Heart left ventricle (tissue), 13 donors: ENCODE measurements around the gene TRAPPC1.

Experiments
- CTCF ChIP-seq, 12 donors: fragments of 200-600 bp; sonication (generic) in 4 of 12; IDR thresholded peaks; one replicate each; pipeline versions ENCODE4 v1.5.0 to v1.8.0; 2018 to 2022; ENCODE audit warnings: antibody characterized with exemption in 12 of 12, mild to moderate bottlenecking in 5 of 12
- POLR2A ChIP-seq, 2 donors: fragments of 450-650 bp; IDR thresholded peaks; one replicate each; pipeline ENCODE4 v1.6.1; 2017; ENCODE audit warnings: antibody characterized with exemption in 2 of 2, mild to moderate bottlenecking in 2 of 2, moderate library complexity in 2 of 2
- donor health status: ischemic (EF 13 %, LVEDD 7.1; RV severe dilation, severe dysfunction).
- donor health status: DM: no; HTN: yes; CAD: no.
- donor health status: DM: no; HTN: no; CAD: no.
- donor health status: ischemic (EF 25% LVEDD 6.9; RV normal size, moderate dysfunction).
- donor health status: ischemic (EF 25% LVEDD 5.7; RV mildly dilated, moderate dysfunction).
- donor health status: ischemic (EF 35%, LVEDD 5.7; RV mildly dilated, moderate dysfunction).
- donor health status: nonischemic (EF 11% LVEDD 7.7; RV severe dilation, severe dysfunction).
- donor health status: DM: yes; HTN: yes; CAD: no.
- donor health status: PGD.
- donor health status: ischemic (EF 29% LVEDD 5.4; RV normal size, mild dysfunction).
- donor health status: nonischemic (EF 23%, LVEDD 6.1; RV moderate dilation, normal function).

GRCh38 chr17:7935859-7936258 is 4.1 kb upstream of the TRAPPC1 start:
- TF ChIP-seq CTCF (IDR thresholded peaks at IDR 0.05) (no peak), POLR2A (IDR thresholded peaks at IDR 0.05) (no peak)
